H1 (cell line): ENCODE data around the gene SEMA5B.

Source experiments
- BRCA1 ChIP-seq: IDR thresholded peaks from 2 replicates; pipeline ENCODE4 v1.6.1; 2012; ENCODE audit warnings: low read depth, low read length, improper control_type of control experiment
- CEBPB ChIP-seq: IDR thresholded peaks from 2 replicates; pipeline ENCODE4 v1.6.1; 2012; ENCODE audit warnings: low read depth, low read length
- CTBP2 ChIP-seq: IDR thresholded peaks from 2 replicates; pipeline ENCODE4 v1.7.0; 2011; ENCODE audit warnings: borderline replicate concordance, mild to moderate bottlenecking, moderate library complexity, mixed read lengths, low read length; ENCODE audit not compliant: insufficient read depth, insufficient read length
- FOSL1 ChIP-seq: IDR thresholded peaks from 2 replicates; pipeline ENCODE4 v1.6.1; 2011; ENCODE audit warnings: mild to moderate bottlenecking, low read depth, low read length, moderate library complexity; ENCODE audit not compliant: insufficient read depth
- JUND ChIP-seq: IDR thresholded peaks from 2 replicates; pipeline ENCODE4 v1.6.1; 2011; ENCODE audit warnings: mild to moderate bottlenecking, improper control_type of control experiment, low read length
- POLR2A ChIP-seq, 2 experiments: IDR thresholded peaks; 1 replicate in 1 of 2; 2 replicates in 1 of 2; pipeline ENCODE4 v1.6.1; 2011; ENCODE audit warnings: low read depth in 2 of 2, low read length in 2 of 2, mild to moderate bottlenecking in 2 of 2; ENCODE audit errors: control extremely low read depth in 1 of 2
- POLR2AphosphoS5 ChIP-seq: IDR thresholded peaks from 2 replicates; pipeline ENCODE4 v1.6.1; 2011; ENCODE audit warnings: low read depth, low read length
- RAD21 ChIP-seq, 2 experiments: IDR thresholded peaks in 1 of 2; conservative IDR thresholded peaks in 1 of 2; 2 replicates each; pipeline ENCODE4 v1.6.1; 2011; ENCODE audit warnings: low read depth in 2 of 2, low read length in 2 of 2, improper control_type of control experiment in 1 of 2, inconsistent platforms in 1 of 2, mild to moderate bottlenecking in 1 of 2, moderate library complexity in 1 of 2
- SP1 ChIP-seq: IDR thresholded peaks from 2 replicates; pipeline ENCODE4 v1.6.1; 2011; ENCODE audit warnings: low read depth, low read length
- TF ChIP-seq, protein P1 (sequence below), 3 experiments: IDR thresholded peaks; 1 replicate in 2 of 3; 2 replicates in 1 of 3; pipeline versions ENCODE4 v1.5.1 to v1.6.1; 2011; ENCODE audit warnings: low read length in 3 of 3, mild to moderate bottlenecking in 3 of 3, inconsistent platforms in 2 of 3, low read depth in 1 of 3, moderate library complexity in 1 of 3; ENCODE audit not compliant: insufficient read depth in 1 of 3; ENCODE audit errors: control extremely low read depth in 1 of 3
- TF ChIP-seq, protein P2 (sequence below): IDR thresholded peaks from 2 replicates; pipeline ENCODE4 v1.6.1; 2011; ENCODE audit warnings: low read depth, mild to moderate bottlenecking, low read length; ENCODE audit not compliant: insufficient read depth

DNA sequence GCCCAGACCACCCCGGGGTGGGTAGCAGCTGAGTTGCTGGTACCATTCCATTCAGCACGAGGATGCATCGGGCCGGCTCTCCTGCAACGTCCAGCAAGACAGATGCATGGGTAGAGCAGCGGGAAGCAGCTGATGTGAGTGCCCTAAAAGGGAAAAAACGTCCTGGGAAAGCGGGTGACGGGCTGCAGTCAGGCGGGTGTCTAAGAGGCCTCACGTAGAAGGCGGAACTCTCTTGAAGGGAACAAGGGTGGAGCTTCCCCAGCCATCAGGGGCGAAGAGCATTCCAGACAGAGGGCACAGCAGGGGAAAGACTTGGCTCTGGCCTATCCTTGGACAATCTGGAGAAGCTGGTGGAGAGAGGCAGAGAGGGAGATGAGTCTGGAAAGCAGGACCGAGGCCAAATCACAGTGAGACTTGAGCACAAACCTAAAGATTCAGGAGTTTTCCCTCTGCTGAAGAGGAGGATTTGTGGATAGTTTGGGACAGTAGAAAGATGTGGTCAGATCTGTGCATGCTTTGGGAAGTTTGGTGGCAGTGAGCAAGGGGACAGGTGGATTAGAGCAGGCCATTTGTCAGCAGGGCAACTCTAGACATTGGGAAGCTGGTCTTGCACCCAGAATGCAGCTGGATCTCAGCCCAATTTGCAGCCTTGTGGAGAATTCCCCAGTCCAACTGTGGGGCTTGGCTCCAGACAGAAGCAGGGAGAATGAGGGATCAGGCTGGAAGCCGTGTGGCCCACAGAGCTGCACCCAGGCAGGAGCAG is 70.7 kb downstream of the SEMA5B start:
- TF ChIP-seq CTBP2 = no peak
- TF ChIP-seq POLR2AphosphoS5 = no peak
- TF ChIP-seq, protein P1, sequence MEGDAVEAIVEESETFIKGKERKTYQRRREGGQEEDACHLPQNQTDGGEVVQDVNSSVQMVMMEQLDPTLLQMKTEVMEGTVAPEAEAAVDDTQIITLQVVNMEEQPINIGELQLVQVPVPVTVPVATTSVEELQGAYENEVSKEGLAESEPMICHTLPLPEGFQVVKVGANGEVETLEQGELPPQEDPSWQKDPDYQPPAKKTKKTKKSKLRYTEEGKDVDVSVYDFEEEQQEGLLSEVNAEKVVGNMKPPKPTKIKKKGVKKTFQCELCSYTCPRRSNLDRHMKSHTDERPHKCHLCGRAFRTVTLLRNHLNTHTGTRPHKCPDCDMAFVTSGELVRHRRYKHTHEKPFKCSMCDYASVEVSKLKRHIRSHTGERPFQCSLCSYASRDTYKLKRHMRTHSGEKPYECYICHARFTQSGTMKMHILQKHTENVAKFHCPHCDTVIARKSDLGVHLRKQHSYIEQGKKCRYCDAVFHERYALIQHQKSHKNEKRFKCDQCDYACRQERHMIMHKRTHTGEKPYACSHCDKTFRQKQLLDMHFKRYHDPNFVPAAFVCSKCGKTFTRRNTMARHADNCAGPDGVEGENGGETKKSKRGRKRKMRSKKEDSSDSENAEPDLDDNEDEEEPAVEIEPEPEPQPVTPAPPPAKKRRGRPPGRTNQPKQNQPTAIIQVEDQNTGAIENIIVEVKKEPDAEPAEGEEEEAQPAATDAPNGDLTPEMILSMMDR (IDR thresholded peaks at IDR 0.05; ENCODE audit: control extremely low read depth in 1 of 3, insufficient read depth in 1 of 3, low read depth in 1 of 3, low read length in 3 of 3) = no peak
- TF ChIP-seq, protein P2, sequence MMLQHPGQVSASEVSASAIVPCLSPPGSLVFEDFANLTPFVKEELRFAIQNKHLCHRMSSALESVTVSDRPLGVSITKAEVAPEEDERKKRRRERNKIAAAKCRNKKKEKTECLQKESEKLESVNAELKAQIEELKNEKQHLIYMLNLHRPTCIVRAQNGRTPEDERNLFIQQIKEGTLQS = no peak
- TF ChIP-seq SP1 = no peak
- TF ChIP-seq POLR2A (IDR thresholded peaks at IDR 0.05; ENCODE audit: control extremely low read depth in 1 of 2, low read depth in 2 of 2, low read length in 2 of 2) = no peak
- TF ChIP-seq FOSL1 = no peak
- TF ChIP-seq BRCA1 = no peak
- TF ChIP-seq JUND = no peak
- TF ChIP-seq RAD21 (IDR thresholded peaks at IDR 0.05 in 1 of 2, conservative IDR thresholded peaks at IDR 0.05 in 1 of 2; ENCODE audit: low read depth in 2 of 2, low read length in 2 of 2) = no peak
- no peak for TF ChIP-seq CEBPB
